ENCODE results near the gene SETD6. TPM values are rescaled to one million over a fixed set of nuclear protein-coding genes. Genes with fewer than 3 reads are reported as not detected.

Gene SETD6
- total RNA-seq, 3 donors from 2014 or later, result 12.8 to 17.5 (median 14.2) TPM

- ATAC-seq (no peak), DNase-seq (no peak)
- Histone ChIP-seq H3K4me3 (no peak overlapping the region), H3K4me1 (ENCODE audit: low read depth) (peaks cover 5% of the 10 kb centered on the region), H3K9me3 (no peaks in the 10 kb centered on the region), H3K36me3 (ENCODE audit: low read depth) (no peaks in the 10 kb centered on the region)
- intact Hi-C loops (cut with DNase I, micrococcal nuclease), result no loop called here
- TF ChIP-seq CTCF (IDR thresholded peaks at IDR 0.05), result no peak
Observed at GRCh38 chr16:58495521-58496331, 19.6 kb upstream of the SETD6 start.

- no peak for DNase-seq
- H3K9me3 ChIP-seq, result no peaks in the 10 kb centered on the region
- no peak for TF ChIP-seq CTCF (IDR thresholded peaks at IDR 0.05)
- no peak for ATAC-seq
- peaks cover 13% of the 10 kb centered on the region for H3K4me1 ChIP-seq (ENCODE audit: low read depth)
- intact Hi-C loops (cut with DNase I, micrococcal nuclease), result no loop called here
- no peak overlapping the region for H3K4me3 ChIP-seq
- no peaks in the 10 kb centered on the region for H3K36me3 ChIP-seq (ENCODE audit: low read depth)
Observed at GRCh38 chr16:58497468-58497867, 17.8 kb upstream of the SETD6 start.

GRCh38 chr16:58497935-58498334 is 17.4 kb upstream of the SETD6 start:
- ATAC-seq (no peak), DNase-seq (no peak)
- peaks cover 13% of the 10 kb centered on the region for H3K4me1 ChIP-seq (ENCODE audit: low read depth)
- TF ChIP-seq CTCF (IDR thresholded peaks at IDR 0.05), result no peak
- H3K36me3 ChIP-seq (ENCODE audit: low read depth), result no peaks in the 10 kb centered on the region
- H3K9me3 ChIP-seq, result no peaks in the 10 kb centered on the region
- intact Hi-C loops (cut with DNase I, micrococcal nuclease), result no loop called here
- no peak overlapping the region for H3K4me3 ChIP-seq

- no peak for TF ChIP-seq CTCF (IDR thresholded peaks at IDR 0.05)
- no peak overlapping the region for H3K4me3 ChIP-seq
- DNase-seq (no peak), ATAC-seq (no peak)
- H3K36me3 ChIP-seq (ENCODE audit: low read depth), result no peaks in the 10 kb centered on the region
- H3K4me1 ChIP-seq (ENCODE audit: low read depth), result peaks cover 13% of the 10 kb centered on the region
- no peaks in the 10 kb centered on the region for H3K9me3 ChIP-seq
- intact Hi-C loops (cut with DNase I, micrococcal nuclease), result no loop called here
Observed at GRCh38 chr16:58498341-58499091, 16.8 kb upstream of the SETD6 start.

- H3K36me3 ChIP-seq (ENCODE audit: low read depth), result no peaks in the 10 kb centered on the region
- no peak for ATAC-seq
- intact Hi-C loops (cut with DNase I, micrococcal nuclease), result no loop called here
Observed at GRCh38 chr16:58499092-58499511, 16.2 kb upstream of the SETD6 start.

More at GRCh38 chr16:58499092-58499511, 16.2 kb upstream of the SETD6 start:
- no peak for TF ChIP-seq CTCF (IDR thresholded peaks at IDR 0.05)
- H3K4me1 ChIP-seq (ENCODE audit: low read depth), result peaks cover 13% of the 10 kb centered on the region
- no peak overlapping the region for H3K4me3 ChIP-seq
- DNase-seq, result no peak
- no peaks in the 10 kb centered on the region for H3K9me3 ChIP-seq

All from mucosa of descending colon (tissue), 3 donors.